OCI-LY7 (cell line): ENCODE data around the gene SRC. TPM values are rescaled to one million over a fixed set of nuclear protein-coding genes. Genes with fewer than 3 reads are reported as not detected.

ENCODE experiments used
- BruUV-seq: library from RNA; stranded (reverse); fragments of 400-500 nt; replicated peaks from 2 replicates; lab custom pipeline; 2021; lab: Mats Ljungman, UMichigan
- CTCF ChIA-PET: fragments of 300-600 bp; sonication (Branson Sonifier 250); formaldehyde crosslinking; loops from one replicate; lab custom pipeline; 2022; ENCODE audit warnings: antibody characterized with exemption; ENCODE audit not compliant: unreplicated experiment; lab: Charles Lee
- POLR2A ChIA-PET: fragments of 300-600 bp; sonication (Branson Sonifier 250); formaldehyde crosslinking; loops from one replicate; lab custom pipeline; 2022; ENCODE audit warnings: antibody characterized with exemption; lab: Charles Lee
- DNase-seq: peaks from one replicate; pipeline ENCODE4 v3.0.0-alpha.2; 2015; ENCODE audit warnings: low spot score
- H2AFZ ChIP-seq: fragments of 200-600 bp; sonication (generic), shearing (Covaris generic); 2 replicates; pipeline ENCODE4 v1.6.1; 2014; ENCODE audit warnings: mild to moderate bottlenecking, antibody characterized with exemption, low read length, moderate library complexity
- H3K27ac ChIP-seq: fragments of 200-600 bp; sonication (generic); 2 replicates; pipeline ENCODE4 v1.5.1; 2014; ENCODE audit warnings: mixed run types, low read depth, mild to moderate bottlenecking, moderate library complexity, low read length, inconsistent platforms; ENCODE audit not compliant: poor library complexity, severe bottlenecking
- H3K36me3 ChIP-seq: fragments of 200-600 bp; sonication (generic); 2 replicates; pipeline ENCODE4 v1.6.1; 2014; ENCODE audit warnings: mild to moderate bottlenecking, antibody characterized with exemption, low read length, moderate library complexity, mixed read lengths; ENCODE audit not compliant: insufficient read depth
- H3K4me1 ChIP-seq: fragments of 200-600 bp; sonication (generic); 2 replicates; pipeline ENCODE4 v1.5.1; 2014; ENCODE audit warnings: mild to moderate bottlenecking, low read length; ENCODE audit not compliant: insufficient read depth, poor library complexity, severe bottlenecking
- H3K4me2 ChIP-seq: fragments of 200-600 bp; sonication (generic); 2 replicates; pipeline ENCODE4 v1.6.1; 2014; ENCODE audit warnings: mild to moderate bottlenecking, low read length
- H3K4me3 ChIP-seq: fragments of 200-600 bp; sonication (generic); 2 replicates; pipeline ENCODE4 v1.5.1; 2014; ENCODE audit warnings: mild to moderate bottlenecking, low read depth, low read length; ENCODE audit not compliant: poor library complexity, severe bottlenecking
- H3K79me2 ChIP-seq: fragments of 200-600 bp; sonication (generic); 2 replicates; pipeline ENCODE4 v1.6.1; 2016; ENCODE audit warnings: low read depth, mild to moderate bottlenecking, low read length, moderate library complexity, mixed read lengths; ENCODE audit not compliant: insufficient read depth
- H3K9me2 ChIP-seq: fragments of 200-600 bp; sonication (generic); 2 replicates; pipeline ENCODE4 v1.6.1; 2016; ENCODE audit warnings: mild to moderate bottlenecking, low read length, mixed read lengths; ENCODE audit not compliant: insufficient read depth
- H3K9me3 ChIP-seq: fragments of 200-600 bp; sonication (generic); 2 replicates; pipeline ENCODE4 v1.6.1; 2014; ENCODE audit warnings: mild to moderate bottlenecking, mixed run types, low read length, mixed read lengths
- H4K20me1 ChIP-seq: fragments of 200-600 bp; sonication (generic); 2 replicates; pipeline ENCODE4 v1.6.1; 2014; ENCODE audit warnings: mild to moderate bottlenecking, antibody characterized with exemption, low read length, moderate library complexity, mixed read lengths; ENCODE audit not compliant: insufficient read depth
- CTCF ChIP-seq: fragments of 200-600 bp; sonication (generic); conservative IDR thresholded peaks from 2 replicates; pipeline ENCODE4 v1.5.1; 2014; ENCODE audit warnings: mild to moderate bottlenecking, antibody characterized with exemption, low read length, moderate library complexity, mixed read lengths
- EZH2phosphoT487 ChIP-seq: fragments of 200-600 bp; sonication (generic); IDR thresholded peaks from 2 replicates; pipeline ENCODE4 v1.6.1; 2018; ENCODE audit warnings: low read depth, borderline replicate concordance, mild to moderate bottlenecking, mixed run types, antibody characterized with exemption, low read length, moderate library complexity, mixed read lengths
- intact Hi-C: fragments of 100-400 bp; cut with micrococcal nuclease; formaldehyde crosslinking; loops from one replicate; pipeline ENCODE4 v1.10.0; 2022; ENCODE audit not compliant: unreplicated experiment
- total RNA-seq, 2 experiments: library from RNA; depleted of rRNA in 1 of 2; stranded (reverse); fragments of >200 nt in 1 of 2; shearing (Covaris generic) in 1 of 2; gene quantifications; 2 replicates each; pipeline ENCODE4 v1.2.3, GENCODE V29; 2014 to 2022

The SRC gene
- total RNA-seq, 2 experiments from 2014 or later, result 0.72 to 3.7 TPM

DNA sequence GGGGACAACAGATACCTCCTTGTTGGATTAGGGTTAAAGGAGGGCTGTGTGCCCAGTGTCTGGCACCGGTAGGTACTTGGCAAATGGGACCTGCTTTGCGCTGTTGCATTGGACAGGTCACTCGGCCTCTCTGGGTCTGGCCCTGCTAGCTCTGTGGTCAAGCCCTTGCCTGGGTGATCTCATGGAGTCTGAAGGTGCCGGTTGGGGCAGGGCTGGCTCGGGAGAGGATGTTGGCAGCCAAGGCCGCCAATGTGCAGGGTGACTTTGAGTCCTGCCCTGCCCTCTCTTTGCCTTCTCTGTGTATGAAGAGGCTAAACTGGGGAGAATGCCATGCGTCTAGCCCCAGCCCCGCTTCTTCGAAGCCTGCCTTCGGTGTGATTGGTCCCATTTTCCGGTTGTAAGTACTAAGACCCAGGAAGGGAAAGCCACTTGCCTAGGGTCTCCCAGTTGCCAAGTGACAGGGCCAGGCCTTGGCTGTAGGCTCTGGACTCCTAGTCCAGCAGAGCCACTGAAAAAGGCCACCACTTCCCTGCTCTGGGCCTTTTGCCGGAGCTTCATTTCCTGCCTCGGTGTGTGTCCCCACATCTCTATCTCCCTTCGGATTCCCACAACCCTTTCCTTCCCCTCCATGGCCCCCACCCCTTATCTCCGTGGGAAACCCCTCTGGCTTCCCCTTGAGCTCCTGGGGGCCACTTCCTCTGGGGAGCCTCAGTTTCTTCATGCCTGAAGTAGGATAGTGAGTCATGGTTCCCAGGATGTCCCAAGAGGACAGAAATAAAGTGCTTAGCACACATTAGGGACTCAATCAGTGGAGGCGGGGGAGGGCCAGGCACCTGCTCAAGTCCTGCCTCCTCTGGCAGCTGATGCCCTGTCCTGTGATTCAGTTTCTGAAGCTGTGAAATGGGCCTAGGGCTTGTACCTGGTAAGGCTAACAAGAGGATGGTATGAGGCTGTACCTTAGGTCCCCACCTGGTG is 3.9 kb downstream of the SRC start:
- ChIA-PET CTCF (no interaction called here), POLR2A (no interaction called here)
- Histone ChIP-seq H3K27ac (no peak overlapping the region), H4K20me1 (no peaks in the 10 kb centered on the region), H3K9me3 (no peaks in the 10 kb centered on the region), H3K36me3 (no peaks in the 10 kb centered on the region), H3K79me2 (no peaks in the 10 kb centered on the region), H3K4me2 (no peak overlapping the region), H3K9me2 (no peaks in the 10 kb centered on the region), H2AFZ (no peak overlapping the region), H3K4me1 (peaks cover under 1% of the 10 kb centered on the region), H3K4me3 (no peak overlapping the region)
- no TSS peak for BruUV-seq
- TF ChIP-seq CTCF (no peak), EZH2phosphoT487 (no peak)
- no peak for DNase-seq
- intact Hi-C loops, result no loop called here

DNA sequence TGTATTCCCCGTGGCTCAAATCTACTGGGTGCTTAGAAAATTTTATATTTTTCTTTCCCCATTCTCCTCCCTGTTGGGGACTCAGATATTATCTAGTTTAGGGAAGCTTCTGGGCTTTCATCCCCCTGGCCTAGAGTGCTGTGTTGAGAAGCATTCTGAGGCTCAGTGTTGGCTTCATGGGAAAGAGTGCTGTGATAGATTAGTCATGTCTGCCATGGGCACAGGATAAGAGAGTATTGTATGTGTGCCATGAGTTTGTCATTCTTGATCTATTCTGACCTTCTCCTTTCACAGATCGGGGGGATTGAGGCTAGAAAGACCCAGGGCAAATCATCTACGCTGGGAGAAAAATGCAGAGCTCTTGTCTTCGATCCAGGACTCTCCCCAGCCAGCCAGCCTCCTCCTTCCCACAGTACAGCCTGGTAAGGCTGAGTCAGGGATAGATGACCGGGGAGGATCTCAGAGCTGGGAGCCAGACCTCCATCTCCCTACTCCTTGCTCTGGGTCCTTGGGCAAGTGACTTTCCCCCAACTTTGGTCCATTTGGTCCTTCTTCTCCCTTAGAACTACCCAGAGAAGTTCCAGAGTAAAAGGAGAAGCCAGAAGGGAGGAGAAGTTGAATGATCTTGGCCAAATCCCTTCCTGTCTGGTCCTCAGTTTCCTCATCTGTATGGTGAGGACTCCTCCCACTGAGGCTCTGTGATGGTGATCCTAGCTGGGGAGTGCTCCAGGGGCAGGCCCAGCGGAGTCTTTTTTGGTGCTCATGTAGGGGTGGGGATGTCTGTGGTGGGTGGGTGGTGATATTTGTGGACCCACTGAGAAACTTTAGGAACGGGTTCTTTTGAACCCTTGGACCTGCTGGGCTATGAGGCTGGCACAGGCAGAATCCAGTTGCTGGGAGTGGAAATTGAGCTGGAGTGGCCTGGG is 5.0 kb downstream of the SRC start:
- no peak for DNase-seq
- no peaks in the 10 kb centered on the region for H3K79me2 ChIP-seq
- no peak for TF ChIP-seq CTCF
- no peak for TF ChIP-seq EZH2phosphoT487
- ChIA-PET CTCF (interaction anchor here (0.6 kb wide), 1 partner anchor 53 kb away, joined by 3 read pairs; no protein-coding TSS in a partner anchor), POLR2A (interaction anchor here (1.2 kb wide), 1 partner anchor 27 kb away, joined by 3 read pairs; no protein-coding TSS in a partner anchor)
- no peaks in the 10 kb centered on the region for H3K36me3 ChIP-seq
- H3K4me1 ChIP-seq, result peaks cover 11% of the 10 kb centered on the region
- no peak overlapping the region for H3K4me2 ChIP-seq
- BruUV-seq, result no TSS peak
- H3K9me2 ChIP-seq, result no peaks in the 10 kb centered on the region
- H2AFZ ChIP-seq, result no peak overlapping the region
- H3K9me3 ChIP-seq, result no peaks in the 10 kb centered on the region
- no peak overlapping the region for H3K4me3 ChIP-seq
- H4K20me1 ChIP-seq, result no peaks in the 10 kb centered on the region
- H3K27ac ChIP-seq, result no peak overlapping the region
- intact Hi-C loops, result no loop called here
